NCI-H187 (cell line): ENCODE results near the gene GPR78.

Source experiments
- DNase-seq, 2 experiments: peaks; one replicate each; lab custom pipeline; 2025; lab: John Stamatoyannopoulos, UW

Gene GPR78

DNA sequence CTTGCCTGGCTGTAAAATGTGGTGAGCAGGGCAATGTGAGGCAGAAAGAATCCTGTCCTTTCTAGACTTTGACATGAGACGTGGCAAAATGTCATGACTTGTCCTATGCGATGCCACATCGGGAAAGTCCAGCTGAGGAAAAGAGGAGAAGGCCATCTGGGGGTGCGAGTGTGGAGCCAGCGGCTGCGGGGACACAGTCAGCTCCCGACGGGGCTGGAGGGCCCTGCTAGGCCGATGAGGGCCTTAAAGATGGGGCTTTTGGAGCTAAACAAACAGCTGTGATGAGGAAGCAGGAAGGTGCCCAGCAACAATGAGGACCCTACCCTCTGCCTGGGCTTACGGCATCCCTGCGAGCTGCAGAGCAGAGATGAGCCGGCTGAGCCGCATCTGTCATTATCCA, 20.1 kb downstream of the GPR78 start:
- DNase-seq = no peak

DNA sequence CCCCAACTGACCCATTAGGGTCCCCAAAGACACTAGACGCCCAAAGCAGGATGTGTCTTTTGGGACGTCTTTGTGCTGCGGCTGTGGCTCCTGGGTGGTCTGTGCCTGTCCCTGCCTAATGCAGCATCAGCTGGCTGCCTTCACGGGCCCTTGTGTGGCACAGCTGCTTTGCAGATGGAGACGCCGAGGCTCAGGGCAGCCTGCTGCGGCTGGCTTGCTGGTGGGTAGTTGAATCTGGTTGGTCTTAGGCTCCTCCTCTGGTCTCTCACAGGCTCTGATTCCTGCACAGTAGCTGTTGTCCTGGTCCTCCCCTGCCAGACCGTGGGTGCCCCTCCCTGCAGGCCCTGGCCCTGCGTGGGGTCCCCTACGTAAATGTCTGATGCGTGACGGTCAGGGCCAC, 20.5 kb downstream of the GPR78 start:
- DNase-seq = no peak

DNA sequence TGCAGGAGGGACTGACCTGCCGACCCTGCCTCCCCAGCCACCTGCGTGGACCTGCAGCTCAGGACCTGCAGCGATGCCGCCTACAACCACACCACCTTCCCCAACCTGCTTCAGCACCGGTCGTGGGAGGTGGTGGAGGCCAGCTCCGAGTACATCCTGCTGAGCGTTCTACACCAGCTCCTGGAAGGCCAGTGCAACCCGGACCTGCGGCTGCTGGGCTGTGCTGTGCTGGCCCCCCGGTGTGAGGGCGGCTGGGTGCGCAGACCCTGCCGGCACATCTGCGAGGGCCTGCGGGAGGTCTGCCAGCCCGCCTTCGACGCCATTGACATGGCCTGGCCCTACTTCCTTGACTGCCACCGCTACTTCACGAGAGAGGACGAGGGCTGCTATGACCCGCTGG, 20.9 kb downstream of the GPR78 start:
- DNase-seq = no peak

DNA sequence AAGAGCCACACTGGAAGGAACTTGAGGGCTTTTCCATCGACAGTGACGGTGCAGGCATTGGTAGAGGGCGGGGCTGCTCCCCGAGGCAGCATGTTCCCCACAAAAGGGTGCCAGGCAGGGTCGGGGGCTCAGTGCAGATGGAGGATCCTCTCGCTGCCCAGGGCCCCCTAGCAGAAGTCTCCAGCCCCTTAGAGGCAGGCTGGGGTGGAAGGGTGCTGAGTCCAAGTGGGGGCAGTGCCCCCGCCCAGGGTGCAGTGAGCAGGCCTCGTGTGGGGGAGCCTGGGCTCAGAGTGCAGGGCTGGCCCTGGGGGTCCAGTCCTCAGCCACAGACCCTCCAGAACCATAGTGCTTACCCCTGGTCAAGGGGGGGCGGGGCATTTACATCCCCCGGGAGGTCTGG, 21.4 kb downstream of the GPR78 start:
- no peak for DNase-seq

DNA sequence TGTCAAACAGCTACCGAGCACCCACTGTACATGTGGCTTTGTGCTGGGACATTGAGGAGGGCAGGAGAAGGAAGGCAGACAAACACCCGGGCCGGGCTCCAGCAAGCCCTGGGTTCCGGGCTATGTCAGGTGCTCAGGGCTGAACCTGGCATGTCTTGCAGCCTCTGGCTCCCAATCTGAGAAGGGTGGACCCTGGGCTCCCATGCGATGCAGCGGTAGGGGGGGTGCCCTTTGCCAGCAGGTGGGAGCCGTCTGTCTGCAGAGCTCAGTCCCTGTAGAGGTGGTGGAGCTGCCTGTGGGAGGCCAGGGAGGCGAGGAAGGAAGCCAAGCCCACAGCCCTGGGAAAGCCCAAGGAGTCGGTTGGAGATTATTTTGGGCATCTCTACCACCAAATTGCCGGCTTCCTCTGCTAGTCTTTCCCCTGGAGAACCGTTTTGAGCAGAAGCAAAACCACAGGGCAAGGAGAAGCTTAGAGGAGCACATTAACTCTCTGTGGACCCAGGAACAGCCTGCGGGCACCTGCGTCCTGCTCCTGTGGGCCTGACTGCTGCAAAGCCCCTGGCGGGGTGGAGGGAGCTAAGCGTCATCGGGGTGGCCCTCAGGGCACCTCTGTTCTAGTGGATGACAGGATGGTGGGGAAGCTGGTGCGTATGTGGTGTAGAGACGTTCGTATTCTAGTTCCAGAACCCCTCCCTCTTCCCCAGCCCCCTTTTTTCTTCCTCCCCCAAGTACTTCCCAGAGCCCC, 22.7 kb downstream of the GPR78 start:
- DNase-seq = no peak

DNA sequence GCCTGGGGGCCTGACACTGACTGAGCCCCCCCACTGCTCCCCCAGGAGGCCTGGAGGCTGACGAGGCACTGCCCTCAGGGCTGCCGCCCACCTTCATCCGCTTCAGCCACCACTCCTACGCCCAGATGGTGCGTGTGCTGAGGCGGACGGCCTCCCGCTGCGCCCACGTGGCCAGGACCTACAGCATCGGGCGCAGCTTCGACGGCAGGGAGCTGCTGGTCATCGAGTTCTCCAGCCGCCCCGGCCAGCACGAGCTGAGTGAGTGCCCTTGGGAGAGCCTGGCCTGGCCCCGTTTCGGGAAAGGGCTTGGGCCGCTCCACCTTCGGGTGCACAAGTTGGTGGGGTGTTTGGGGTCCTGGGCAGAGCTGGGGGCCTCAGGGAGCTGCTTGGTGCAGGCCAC, 23.7 kb downstream of the GPR78 start:
- DNase-seq = no peak

DNA sequence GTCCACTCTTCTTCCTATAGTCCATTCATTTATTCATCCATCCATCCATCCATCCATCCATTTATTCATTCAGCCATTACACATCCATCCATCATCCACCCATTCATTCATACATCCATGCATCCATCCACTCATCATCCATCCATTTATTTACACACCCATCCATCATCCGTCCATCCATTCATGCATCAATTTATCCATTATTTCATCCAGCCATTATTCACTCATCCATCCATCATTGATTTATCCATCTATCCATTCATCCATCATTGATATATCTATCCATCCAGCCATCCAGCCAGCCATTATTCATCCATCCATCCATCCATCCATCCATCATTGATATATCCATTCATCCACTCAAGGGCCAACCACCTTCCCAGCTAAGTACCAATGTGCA, 25.1 kb downstream of the GPR78 start:
- DNase-seq = no peak

DNA sequence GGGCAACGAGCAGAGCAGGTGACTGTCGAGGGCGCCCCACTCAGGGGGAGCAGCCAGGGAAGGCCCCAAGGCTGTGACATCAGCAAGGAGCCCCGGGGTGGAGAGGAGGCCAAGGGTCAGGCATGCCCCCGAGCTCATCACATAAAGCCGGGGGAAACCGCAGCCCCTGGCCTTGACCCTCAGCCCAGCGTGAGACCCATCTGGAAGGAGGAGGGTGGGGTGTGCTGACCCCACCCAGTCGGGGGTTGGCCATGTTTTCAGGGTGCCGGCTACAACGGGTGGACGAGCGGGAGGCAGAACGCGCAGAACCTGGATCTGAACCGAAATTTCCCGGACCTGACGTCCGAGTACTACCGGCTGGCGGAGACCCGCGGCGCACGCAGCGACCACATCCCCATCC, 26.3 kb downstream of the GPR78 start:
- DNase-seq = no peak

DNA sequence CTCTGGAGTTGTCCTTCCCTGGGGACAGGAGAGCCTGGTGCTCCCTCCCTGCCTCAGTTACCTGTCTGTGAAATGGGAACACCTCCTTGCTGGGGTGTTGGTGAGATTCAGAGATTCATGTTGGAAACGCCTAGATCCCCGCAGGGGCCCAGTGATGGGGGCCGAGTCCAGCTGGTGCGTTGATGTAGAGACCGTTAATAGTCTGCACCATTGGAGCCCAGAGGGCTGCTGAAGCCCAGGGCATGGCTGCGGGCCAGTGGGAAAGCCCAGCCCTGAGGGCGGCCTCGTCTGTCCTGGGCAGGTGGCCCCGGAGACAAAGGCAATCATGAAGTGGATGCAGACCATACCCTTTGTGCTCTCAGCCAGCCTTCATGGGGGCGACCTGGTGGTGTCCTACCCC, 26.8 kb downstream of the GPR78 start:
- DNase-seq = no peak

DNA sequence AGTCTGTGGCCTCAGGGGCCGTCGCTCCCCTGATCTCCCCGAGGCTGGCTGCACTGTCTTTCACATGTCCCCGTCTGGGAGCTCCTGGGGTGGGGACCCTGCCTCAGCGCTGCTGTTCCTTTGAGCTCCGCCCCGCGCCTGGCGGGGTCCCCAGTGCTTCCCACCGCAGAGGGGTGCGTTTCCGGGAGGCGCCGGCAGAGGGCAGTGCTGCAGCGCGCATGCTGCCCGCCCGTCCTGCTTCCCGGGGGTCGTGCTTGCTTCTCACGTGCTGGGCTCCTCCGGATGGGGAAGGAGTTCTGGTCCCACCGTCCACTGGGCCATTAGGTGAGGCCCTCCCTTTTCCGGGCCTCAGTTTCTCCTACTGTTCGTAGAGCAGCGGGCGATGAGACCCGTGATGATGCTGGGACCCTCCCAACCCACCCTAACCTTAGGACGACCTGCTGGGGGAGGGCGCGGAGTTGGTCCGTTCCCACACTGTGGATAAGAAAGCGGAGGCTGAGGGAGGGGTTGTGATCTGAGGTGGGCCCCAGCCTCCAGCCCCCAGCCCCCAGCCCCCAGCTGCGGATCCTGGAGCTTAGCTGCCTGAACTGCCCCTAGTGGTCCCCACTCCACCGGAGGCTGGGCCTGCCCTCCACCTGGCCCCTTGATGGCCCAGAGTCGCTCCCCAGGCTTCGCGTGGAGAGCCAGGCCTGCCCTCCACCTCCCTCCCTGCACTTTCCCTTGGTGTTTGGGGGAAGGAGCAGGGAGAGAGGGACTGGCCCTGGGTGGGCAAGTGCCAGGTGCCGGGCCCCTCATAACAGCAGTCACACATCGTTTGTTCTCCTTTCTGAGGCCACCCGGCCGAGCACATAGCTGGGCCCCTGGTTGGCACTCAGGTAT, 27.6 kb downstream of the GPR78 start:
- DNase-seq = no peak

DNA sequence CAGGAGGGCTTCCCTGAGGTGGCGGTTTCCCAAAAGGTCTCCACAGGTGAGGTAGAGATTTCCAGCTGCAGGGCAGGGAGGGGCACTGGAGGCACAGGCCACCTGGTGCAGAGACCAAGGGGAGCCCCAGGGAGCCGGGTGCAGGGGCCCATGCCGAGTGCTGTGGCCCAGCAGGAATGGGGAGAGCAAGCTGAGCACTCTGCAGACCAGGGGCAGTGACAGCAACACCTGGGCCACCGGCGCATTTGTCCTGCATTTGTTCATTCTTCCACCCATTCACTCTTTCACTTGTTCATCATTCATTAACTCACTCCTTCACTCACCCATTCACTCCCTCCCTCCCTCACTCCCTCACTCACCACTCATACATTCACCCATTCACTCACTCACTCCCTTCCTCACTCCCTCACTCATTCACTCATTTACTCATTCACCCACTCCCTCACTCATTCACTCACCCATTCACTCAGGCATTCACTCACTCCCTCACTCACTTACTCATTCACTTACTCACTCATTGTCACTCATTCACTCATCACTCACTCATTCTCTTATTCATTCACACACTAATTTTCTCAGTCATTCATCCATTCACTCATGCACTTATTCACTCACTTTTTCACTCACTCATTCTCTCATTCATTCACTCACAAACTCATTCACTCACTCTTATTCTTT, 28.7 kb downstream of the GPR78 start:
- no peak for DNase-seq

DNA sequence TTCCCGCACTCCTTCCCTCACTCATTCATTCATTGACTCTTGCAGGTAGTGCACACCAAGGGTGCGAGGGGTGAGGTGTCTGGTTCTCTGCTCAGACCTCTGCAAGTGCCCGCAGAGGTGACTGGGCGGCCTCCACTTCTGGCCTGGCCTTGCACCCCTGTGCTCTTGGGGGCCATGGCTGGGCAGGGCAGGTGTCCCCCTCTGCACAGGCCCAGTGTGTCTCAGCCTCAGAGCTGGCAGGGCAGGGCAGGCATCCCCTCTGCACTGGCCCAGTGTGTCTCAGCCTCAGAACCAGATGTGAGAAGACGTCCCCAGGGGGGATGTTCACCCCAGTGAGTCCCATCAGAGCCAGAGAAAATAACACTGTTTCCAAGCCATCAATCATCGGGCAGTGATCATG, 29.2 kb downstream of the GPR78 start:
- no peak for DNase-seq

DNA sequence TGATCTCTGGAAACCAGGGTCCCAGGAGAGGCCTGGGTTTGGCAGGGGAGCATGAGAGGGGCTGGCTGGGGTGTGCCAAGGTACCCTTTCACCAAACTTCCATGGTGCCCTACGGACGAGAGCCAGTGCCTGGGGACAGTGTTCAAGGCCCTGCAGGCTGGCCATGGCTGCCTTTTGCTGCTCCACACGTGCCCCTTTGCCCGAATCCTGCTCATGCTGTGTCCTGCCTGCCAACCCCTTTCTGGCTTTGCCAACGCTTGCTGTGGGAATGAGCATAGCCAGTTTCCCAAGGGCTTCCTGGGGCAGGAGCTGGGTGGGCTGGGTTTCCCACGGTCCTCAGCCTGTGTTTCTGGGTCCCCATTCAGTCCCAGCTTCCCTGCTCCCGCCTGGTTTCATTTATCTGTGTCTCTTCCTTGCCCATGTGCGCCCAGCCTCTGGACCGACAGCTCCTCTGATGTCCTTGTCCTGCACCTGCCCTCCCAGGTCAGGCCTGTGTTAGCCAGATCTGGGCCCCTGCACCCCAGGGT, 29.7 kb downstream of the GPR78 start:
- DNase-seq = no peak

DNA sequence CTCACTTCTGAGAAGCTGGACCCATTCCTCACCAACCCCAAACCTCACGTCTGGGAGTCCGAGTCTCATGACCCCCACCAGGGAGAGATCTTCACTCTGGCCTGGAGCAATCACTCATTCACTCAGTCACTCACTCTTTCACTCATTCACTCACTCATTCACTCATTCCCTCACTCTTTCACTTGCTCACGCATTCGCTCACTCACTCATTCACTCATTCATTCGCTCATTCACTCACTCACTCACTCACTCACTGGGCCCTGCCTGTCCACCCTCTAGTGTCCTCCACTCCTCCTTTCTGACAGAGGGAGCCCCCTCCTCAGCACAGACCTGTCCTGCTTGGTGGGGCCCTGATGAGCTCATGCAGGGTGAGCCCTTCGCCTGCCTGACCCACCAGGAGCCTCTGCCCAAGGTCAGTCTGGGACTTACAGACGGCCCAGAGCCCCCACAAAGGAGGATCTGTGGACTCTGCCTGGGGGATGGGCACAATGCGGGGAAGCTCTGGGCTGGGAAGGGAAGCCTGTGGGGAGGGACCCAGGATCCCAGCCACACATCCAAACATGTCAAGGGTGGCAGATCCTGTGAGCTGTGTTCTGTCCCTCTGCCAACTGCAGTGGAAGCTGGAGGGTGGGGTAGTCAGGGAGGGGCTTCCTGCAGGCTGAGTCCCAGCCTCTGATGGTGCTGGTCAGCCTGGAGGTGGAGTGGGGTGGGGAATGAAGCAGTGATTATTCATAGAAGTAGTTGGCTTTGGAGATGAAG, 30.8 kb downstream of the GPR78 start:
- no peak for DNase-seq

DNA sequence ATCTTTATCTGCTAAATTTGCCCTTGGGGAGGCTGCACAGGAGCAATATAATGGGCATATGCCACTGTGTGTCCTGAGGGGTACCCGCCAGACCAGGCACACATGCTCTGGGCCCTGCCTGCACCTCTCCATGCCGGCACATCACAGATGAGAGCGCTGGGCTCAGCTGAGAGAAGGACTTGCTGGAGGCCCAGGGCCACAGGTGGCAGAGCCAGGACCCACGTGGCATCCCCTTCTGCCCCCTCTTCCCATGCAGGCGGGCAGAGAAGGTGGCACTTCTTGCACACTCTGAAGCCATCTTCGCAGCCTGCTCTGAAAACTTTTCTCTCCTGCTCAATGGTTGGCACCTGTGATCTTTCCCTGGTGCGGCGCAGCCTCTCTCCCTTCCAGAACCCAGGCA, 32.5 kb downstream of the GPR78 start:
- DNase-seq = no peak

DNA sequence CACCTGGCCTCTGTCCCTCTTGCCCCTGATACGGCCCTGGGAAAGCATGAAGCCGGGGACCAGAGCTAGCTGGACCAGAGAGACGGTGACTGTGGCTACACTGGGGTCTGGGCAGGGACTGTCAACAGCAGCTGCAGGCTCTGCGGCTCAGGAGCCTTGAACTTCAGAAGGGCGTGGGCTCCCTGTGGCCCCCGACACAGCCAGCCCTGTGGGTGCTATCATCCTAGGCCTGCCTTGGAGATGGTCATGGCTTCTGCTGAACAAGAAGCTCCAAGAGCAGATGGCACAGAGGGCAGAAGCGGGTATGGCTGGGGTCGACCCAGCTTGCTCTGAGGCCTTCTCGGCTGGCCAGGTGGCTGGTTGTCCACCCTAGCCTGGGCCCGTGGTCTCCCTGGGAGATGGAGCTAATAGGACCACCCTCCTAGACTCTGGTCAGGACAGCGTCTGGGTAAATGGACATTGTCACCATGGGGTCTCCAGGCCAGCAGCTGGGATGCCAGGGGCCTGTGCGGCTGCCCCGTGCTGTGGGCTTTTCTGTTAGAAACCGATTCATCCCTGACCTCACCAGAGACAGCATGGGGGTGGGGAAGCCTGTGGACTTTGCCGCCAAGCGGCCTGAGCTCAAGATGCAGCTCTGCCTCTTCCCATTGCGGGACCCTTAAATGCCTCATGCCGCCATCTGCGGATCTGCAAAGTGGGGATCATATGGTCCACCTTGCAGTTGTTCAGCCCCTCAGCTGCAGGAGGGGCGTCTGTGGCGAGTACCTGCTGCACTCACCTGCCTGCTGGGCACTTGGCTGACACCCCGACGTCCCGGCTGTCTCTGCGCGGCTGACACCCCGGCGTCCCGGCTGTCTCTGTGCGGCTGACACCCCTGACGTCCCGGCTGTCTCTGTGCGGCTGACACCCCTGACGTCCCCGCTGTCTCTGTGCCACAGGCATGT, 33.5 kb downstream of the GPR78 start:
- no peak for DNase-seq

DNA sequence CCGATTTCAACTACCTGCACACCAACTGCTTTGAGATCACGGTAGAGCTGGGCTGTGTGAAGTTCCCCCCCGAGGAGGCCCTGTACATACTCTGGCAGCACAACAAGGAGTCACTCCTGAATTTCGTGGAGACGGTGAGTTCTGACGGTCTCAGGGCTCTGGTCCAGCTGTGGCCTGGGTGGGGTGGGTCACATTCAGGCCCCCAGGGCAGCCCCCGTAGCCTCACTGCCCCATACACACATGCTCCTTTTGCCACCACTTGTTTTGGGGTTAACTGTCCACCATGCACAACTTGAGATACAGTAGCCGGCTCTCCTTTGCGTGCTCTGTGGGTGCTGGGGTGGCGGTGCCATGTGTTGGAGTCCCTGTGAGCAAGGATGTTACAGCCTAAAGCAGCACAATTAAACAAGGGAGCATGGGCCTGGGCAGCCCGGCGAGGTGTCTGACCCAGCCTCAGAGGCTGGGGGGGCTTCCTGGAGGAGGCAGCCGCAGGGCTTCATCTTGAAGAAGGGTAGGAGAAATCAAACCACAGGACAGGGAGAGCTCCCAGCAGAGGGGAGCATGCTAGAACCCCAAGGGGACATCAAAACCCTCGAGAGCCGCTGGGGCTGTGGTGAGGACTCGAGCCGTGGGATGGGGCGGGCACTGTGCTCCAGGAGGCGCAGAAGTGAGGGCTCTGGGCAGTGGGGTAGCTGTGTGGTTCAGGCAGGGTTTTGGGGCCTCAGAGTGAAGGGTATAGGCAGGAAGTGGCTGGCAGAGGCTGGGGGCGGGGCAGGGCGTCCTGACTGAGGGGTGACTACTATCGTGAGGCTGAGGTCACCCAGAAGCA, 34.4 kb downstream of the GPR78 start:
- no peak for DNase-seq

DNA sequence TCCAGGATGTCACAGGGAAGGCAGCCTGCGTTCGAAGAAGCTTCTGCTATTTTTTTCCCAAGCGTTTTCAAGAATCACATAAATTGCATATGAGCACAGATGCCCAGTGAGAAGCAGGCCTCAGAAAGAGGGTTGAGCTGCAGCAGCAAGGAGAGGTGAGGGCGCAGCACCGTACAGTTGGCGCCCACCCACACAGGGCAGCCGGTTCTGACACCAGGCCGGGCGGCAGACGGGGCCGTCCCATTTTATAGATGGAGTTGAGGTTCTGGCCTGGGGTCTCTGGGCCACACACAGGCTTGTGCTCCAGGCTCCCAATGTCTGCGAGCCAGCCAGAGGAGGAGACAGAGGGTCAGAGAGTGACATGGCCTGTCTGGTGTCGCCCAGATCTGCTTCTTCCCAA, 35.2 kb downstream of the GPR78 start:
- DNase-seq = no peak

DNA sequence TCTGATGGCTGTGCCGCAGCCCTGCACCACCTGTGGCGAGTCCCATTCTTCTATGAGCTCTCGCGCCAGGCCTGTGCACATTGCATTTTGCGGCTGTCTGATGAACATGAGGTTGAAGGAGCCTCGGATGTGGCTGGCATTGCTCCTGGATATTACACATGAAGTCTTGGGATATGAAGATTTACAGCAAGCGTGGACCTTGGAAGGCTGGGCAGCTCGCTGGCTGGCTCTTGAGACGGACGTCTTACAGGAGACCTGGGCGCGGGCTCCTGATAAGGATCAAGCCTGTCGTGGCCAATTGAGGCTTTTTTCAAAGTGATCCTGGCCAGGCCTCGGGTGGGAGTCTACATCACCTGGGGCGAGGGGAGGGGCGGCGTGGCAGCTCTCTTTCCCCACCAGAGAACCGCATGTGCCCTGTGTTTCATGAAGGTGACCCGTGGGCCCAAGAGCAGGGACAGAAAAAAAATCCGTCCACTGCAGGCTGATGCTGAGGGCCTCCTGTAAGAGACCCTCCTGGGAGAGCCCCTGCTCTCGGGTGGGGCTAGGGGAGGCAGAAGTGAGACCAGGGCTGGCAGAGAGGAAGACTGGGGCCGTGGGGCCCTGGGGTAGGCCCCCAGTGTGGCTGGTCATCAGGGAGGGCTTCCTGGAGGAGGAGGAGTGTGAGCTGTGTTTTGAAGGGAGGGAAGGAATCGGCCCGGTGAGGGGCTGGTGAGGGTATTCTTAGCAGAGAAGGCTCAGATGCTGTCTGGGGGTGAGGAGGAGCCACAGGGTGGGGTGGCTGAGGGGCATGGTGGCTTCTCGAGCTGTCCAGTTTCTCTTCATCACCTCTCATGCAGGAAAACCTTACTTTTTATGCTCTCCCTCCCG, 36.0 kb downstream of the GPR78 start:
- no peak for DNase-seq
